Head of caudate nucleus (tissue), 42 donors: ENCODE measurements around the gene SLC12A9.

Experiments
- DNase-seq, 42 donors: peaks; one replicate each; pipeline versions ENCODE4 v3.0.0 to v3.0.0-alpha.2; 2020 to 2021; ENCODE audit warnings: mixed read lengths in 7 of 42
- intact Hi-C: fragments of 100-400 bp; cut with DNase I; formaldehyde crosslinking; loops from one replicate; pipeline ENCODE4 v1.15.0; 2022

Gene SLC12A9

GRCh38 chr7:100890653-100891567 lies 38.4 kb downstream of the SLC12A9 start:
- intact Hi-C loops = loop anchor here (5.0 to 10.0 kb wide), 2 partner anchors 166 to 244 kb away; no protein-coding TSS in a partner anchor
- peak in 1 of 42 donors; percentile 40 for DNase-seq

- no peak for DNase-seq
- intact Hi-C loops = loop anchor here (5.0 to 10.0 kb wide), 2 partner anchors 166 to 243 kb away; no protein-coding TSS in a partner anchor
These were observed 39.2 kb downstream of the SLC12A9 start for GRCh38 chr7:100891568-100892247.

GRCh38 chr7:100892364-100893317 lies 40.1 kb downstream of the SLC12A9 start:
- intact Hi-C loops = loop anchor here (5.0 to 10.0 kb wide), 2 partner anchors 165 to 242 kb away; no protein-coding TSS in a partner anchor
- no peak for DNase-seq

GRCh38 chr7:100893318-100893895 lies 40.9 kb downstream of the SLC12A9 start:
- no peak for DNase-seq
- intact Hi-C loops = loop anchor here (5.0 to 10.0 kb wide), 2 partner anchors 164 to 241 kb away; no protein-coding TSS in a partner anchor

GRCh38 chr7:100893910-100894721 lies 41.6 kb downstream of the SLC12A9 start:
- intact Hi-C loops = loop anchor here (5.0 to 10.0 kb wide), 2 partner anchors 163 to 241 kb away; no protein-coding TSS in a partner anchor
- no peak for DNase-seq

- DNase-seq = peak in 35 of 42 donors; percentile 38 to 83 (median 70)
- intact Hi-C loops = loop anchor here (5.0 to 10.0 kb wide), 2 partner anchors 162 to 240 kb away; no protein-coding TSS in a partner anchor
These were observed 42.6 kb downstream of the SLC12A9 start for GRCh38 chr7:100894860-100895700.

GRCh38 chr7:100895701-100895955 lies 43.1 kb downstream of the SLC12A9 start, which contains the start of gene ACHE:
Gene ACHE, minus strand, starts transcription at chr7:100895888. Its CDS starts 1,656 bp downstream, at chr7:100894232.
- DNase-seq = peak in 1 of 42 donors; percentile 29
- intact Hi-C loops = loop anchor here (10.0 kb wide), 1 partner anchor 239 kb away; no protein-coding TSS in a partner anchor

- intact Hi-C loops = loop anchor here (10.0 kb wide), 1 partner anchor 239 kb away; no protein-coding TSS in a partner anchor
- peak in 17 of 42 donors; percentile 27 to 67 (median 44) for DNase-seq
These were observed 43.6 kb downstream of the SLC12A9 start for GRCh38 chr7:100895956-100896731.

GRCh38 chr7:100896732-100897608 lies 44.5 kb downstream of the SLC12A9 start:
- intact Hi-C loops = loop anchor here (10.0 kb wide), 1 partner anchor 238 kb away; no protein-coding TSS in a partner anchor

GRCh38 chr7:100897772-100898454 lies 45.4 kb downstream of the SLC12A9 start:
- intact Hi-C loops = loop anchor here (10.0 kb wide), 1 partner anchor 237 kb away; no protein-coding TSS in a partner anchor
- no peak for DNase-seq

More at GRCh38 chr7:100896732-100897608, 44.5 kb downstream of the SLC12A9 start:
- peak in 37 of 42 donors; percentile 21 to 92 (median 74) for DNase-seq

- DNase-seq = no peak
- intact Hi-C loops = loop anchor here (10.0 kb wide), 1 partner anchor 235 kb away; no protein-coding TSS in a partner anchor
These were observed 46.9 kb downstream of the SLC12A9 start for GRCh38 chr7:100899432-100899831.

GRCh38 chr7:100900978-100901377 lies 48.5 kb downstream of the SLC12A9 start:
- intact Hi-C loops = no loop called here
- no peak for DNase-seq

GRCh38 chr7:100901921-100902332 lies 49.4 kb downstream of the SLC12A9 start:
- intact Hi-C loops = no loop called here
- DNase-seq = no peak

GRCh38 chr7:100902638-100903037 lies 50.1 kb downstream of the SLC12A9 start:
- DNase-seq = no peak
- intact Hi-C loops = no loop called here
